Smooth muscle cell (in vitro differentiated cells): ENCODE results near the gene MAPKAP1. TPM values are rescaled to one million over a fixed set of nuclear protein-coding genes. Genes with fewer than 3 reads are reported as not detected.

Experiments used
- DNase-seq: peaks from one replicate; lab custom pipeline; 2025; ENCODE audit not compliant: unreplicated experiment; lab: John Stamatoyannopoulos, UW
- H2AFZ ChIP-seq: fragments of 200-600 bp; sonication (generic); 2 replicates; pipeline ENCODE4 v1.6.0; 2016; ENCODE audit warnings: antibody characterized with exemption, low read depth, mild to moderate bottlenecking
- H3F3A ChIP-seq: fragments of 200-600 bp; sonication (generic); 2 replicates; pipeline ENCODE4 v1.6.0; 2017; ENCODE audit warnings: antibody characterized with exemption, low read depth
- H3K27ac ChIP-seq: fragments of 200-600 bp; sonication (generic); 2 replicates; pipeline ENCODE4 v1.5.1; 2016; ENCODE audit warnings: low read depth, mild to moderate bottlenecking
- H3K27me3 ChIP-seq: fragments of 200-600 bp; sonication (generic); 2 replicates; pipeline ENCODE4 v1.6.1; 2016; ENCODE audit warnings: low read depth, mild to moderate bottlenecking
- H3K36me3 ChIP-seq: fragments of 200-600 bp; sonication (generic); 2 replicates; pipeline ENCODE4 v1.5.1; 2016; ENCODE audit warnings: low read depth
- H3K4me1 ChIP-seq: fragments of 200-600 bp; sonication (generic); 2 replicates; pipeline ENCODE4 v1.5.1; 2016; ENCODE audit warnings: low read depth
- H3K4me2 ChIP-seq: fragments of 200-600 bp; sonication (generic); 2 replicates; pipeline ENCODE4 v1.6.0; 2016; ENCODE audit warnings: mild to moderate bottlenecking
- H3K4me3 ChIP-seq: fragments of 200-600 bp; sonication (generic); 2 replicates; pipeline ENCODE4 v1.5.1; 2016; ENCODE audit warnings: mild to moderate bottlenecking
- H3K79me2 ChIP-seq: fragments of 200-600 bp; sonication (generic); 2 replicates; pipeline ENCODE4 v1.6.0; 2016; ENCODE audit warnings: low read depth, mild to moderate bottlenecking
- H3K9ac ChIP-seq: fragments of 200-600 bp; sonication (generic); 2 replicates; pipeline ENCODE4 v1.6.0; 2016; ENCODE audit warnings: low read depth
- H3K9me3 ChIP-seq: fragments of 200-600 bp; sonication (generic); replicated peaks from 2 replicates; pipeline ENCODE4 v1.5.1; 2016; ENCODE audit warnings: low read depth
- H4K20me1 ChIP-seq: fragments of 200-600 bp; sonication (generic); 2 replicates; pipeline ENCODE4 v1.6.0; 2016; ENCODE audit warnings: low read depth
- WGBS: methylation state at CpG from one replicate; pipeline ENCODE4 v1.1.7; 2016; ENCODE audit warnings: low lambda C conversion rate; 5-methylcytosine and 5-hydroxymethylcytosine counted together
- polyA plus RNA-seq: library from polyadenylated mRNA; unstranded; fragments of >200 nt; fragmentation: Nextera tagmentation; extraction: Ambion mirVana; gene quantifications from 2 replicates; pipeline ENCODE4 v1.2.1, GENCODE V29; 2016
- total RNA-seq: library from RNA; depleted of rRNA; stranded (reverse); fragments of >200 nt; gene quantifications from 2 replicates; pipeline ENCODE4 v1.2.3, GENCODE V29; 2014
- TF ChIP-seq, protein P1 (sequence below): fragments of 200-600 bp; sonication (generic); IDR thresholded peaks from 2 replicates; pipeline ENCODE4 v1.5.1; 2017; ENCODE audit warnings: borderline replicate concordance, mild to moderate bottlenecking, antibody characterized with exemption; ENCODE audit not compliant: insufficient read depth, poor library complexity, severe bottlenecking

MAPKAP1 gene
- total and polyA plus RNA-seq, 2 experiments from 2014 or later, result 50.1 to 74.5 TPM

DNA sequence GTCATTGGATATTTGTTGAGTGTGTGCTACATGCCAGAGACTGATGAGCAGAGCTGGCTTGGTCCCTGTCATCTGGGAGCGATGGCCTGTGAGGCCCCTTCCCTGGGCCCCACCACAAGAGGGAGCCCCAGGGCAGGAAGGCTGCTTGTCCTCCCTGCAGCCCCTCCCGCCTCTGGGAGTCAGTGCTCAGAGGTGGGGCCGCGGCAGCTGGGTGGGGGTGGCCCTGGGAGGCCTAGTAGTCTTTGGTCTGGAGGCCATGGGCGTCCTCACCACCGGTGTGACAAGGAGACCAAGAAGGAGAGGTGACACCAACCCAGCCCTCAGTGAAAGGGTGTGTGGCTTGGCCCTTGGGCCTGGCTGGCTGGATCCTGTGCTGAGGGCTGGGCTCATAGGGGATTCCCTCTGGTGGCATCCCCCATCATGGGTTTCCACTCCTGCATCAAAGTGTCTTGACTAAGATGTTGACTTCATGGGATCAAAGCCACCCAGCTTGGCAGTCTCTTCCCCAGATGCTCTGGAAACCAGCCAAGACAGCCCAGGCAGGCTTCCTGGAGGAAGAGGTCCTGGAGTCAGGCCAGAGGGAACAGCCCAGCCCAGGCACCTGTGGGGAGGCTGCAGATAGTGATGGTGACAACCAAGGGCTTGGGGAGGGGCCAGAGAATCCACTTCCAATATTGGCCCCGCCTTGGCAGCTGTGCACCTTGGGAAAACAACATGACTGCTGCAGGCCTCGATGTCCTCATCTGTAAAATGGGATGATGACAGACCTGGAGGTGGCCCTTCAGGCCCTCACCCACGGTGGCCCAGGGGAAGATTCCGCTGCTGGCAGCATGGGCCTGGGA lies 278.7 kb downstream of the MAPKAP1 start:
- TF ChIP-seq, protein P1, sequence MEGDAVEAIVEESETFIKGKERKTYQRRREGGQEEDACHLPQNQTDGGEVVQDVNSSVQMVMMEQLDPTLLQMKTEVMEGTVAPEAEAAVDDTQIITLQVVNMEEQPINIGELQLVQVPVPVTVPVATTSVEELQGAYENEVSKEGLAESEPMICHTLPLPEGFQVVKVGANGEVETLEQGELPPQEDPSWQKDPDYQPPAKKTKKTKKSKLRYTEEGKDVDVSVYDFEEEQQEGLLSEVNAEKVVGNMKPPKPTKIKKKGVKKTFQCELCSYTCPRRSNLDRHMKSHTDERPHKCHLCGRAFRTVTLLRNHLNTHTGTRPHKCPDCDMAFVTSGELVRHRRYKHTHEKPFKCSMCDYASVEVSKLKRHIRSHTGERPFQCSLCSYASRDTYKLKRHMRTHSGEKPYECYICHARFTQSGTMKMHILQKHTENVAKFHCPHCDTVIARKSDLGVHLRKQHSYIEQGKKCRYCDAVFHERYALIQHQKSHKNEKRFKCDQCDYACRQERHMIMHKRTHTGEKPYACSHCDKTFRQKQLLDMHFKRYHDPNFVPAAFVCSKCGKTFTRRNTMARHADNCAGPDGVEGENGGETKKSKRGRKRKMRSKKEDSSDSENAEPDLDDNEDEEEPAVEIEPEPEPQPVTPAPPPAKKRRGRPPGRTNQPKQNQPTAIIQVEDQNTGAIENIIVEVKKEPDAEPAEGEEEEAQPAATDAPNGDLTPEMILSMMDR, result peak; percentile 38

DNA sequence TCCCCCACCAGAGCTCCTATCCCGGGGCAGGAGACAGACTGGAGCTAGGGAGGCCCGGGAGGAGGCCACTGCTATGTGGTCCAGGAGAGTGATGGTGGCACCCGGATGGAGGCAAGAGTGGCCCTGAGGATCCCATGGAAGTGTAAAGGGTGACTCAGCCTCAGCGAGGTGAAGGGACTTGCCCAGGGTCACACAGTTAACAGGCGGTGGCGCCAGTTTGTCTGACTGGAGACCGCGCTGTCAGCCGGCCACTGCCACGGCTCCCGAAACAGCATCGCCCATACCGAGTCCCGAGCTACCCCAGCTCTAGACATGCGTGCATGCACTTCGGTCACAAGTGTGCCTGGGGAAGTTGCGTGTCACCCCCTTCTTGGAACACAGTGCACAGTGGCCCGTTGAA lies 279.5 kb downstream of the MAPKAP1 start:
- no peaks in the 10 kb centered on the region for H4K20me1 ChIP-seq
- H3K9ac ChIP-seq, result no peak overlapping the region
- H3K4me3 ChIP-seq, result no peak overlapping the region
- 96% methylated on average over 17 of the region's 18 CpGs for WGBS
- no peaks in the 10 kb centered on the region for H3K27me3 ChIP-seq
- H3K4me1 ChIP-seq, result no peaks in the 10 kb centered on the region
- no peaks in the 10 kb centered on the region for H3K36me3 ChIP-seq
- H3K4me2 ChIP-seq, result no peak overlapping the region
- no peaks in the 10 kb centered on the region for H3K79me2 ChIP-seq
- no peaks in the 10 kb centered on the region for H3F3A ChIP-seq
- no peak overlapping the region for H2AFZ ChIP-seq
- TF ChIP-seq, protein P1, result no peak
- no peak for DNase-seq
- H3K27ac ChIP-seq, result no peak overlapping the region
- H3K9me3 ChIP-seq, result no peaks in the 10 kb centered on the region

More for the DNA sequence above, 278.7 kb downstream of the MAPKAP1 start:
- DNase-seq, result no peak
- Histone ChIP-seq H4K20me1 (no peaks in the 10 kb centered on the region), H3K9ac (no peak overlapping the region), H3K4me1 (no peaks in the 10 kb centered on the region), H3K4me2 (no peak overlapping the region), H3K36me3 (no peaks in the 10 kb centered on the region), H3K27me3 (no peaks in the 10 kb centered on the region), H3K27ac (no peak overlapping the region), H2AFZ (no peak overlapping the region), H3K79me2 (no peaks in the 10 kb centered on the region), H3K9me3 (no peaks in the 10 kb centered on the region), H3F3A (no peaks in the 10 kb centered on the region), H3K4me3 (no peak overlapping the region)
- 92% methylated on average over 10 of the region's 10 CpGs for WGBS

DNA sequence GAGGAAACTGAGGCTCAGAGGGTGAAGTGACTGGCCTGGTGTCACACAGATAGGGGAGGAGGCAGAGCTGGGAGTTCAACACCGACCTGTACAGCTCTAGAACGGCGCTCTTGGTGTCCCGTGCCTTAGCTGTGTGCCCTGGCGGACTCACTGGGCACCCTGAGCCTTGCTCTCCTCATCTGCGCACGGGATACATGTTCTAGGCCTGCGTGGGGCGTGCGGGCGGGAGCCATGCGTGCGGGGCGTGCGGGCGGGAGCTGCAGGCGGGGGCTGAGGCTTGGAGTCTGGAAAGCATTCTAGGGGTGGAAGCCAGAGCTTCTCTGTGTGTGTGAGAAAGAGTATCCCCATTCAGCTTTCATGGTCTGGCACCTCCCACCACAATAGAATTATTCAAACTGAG lies 280.1 kb downstream of the MAPKAP1 start:
- no peaks in the 10 kb centered on the region for H3K79me2 ChIP-seq
- no peak for DNase-seq
- H3K4me2 ChIP-seq, result no peak overlapping the region
- H3K4me1 ChIP-seq, result no peaks in the 10 kb centered on the region
- no peaks in the 10 kb centered on the region for H4K20me1 ChIP-seq
- no peak overlapping the region for H3K27ac ChIP-seq
- H3F3A ChIP-seq, result no peaks in the 10 kb centered on the region
- 89% methylated on average over 9 of the region's 17 CpGs for WGBS
- TF ChIP-seq, protein P1, result no peak
- no peaks in the 10 kb centered on the region for H3K9me3 ChIP-seq
- H3K36me3 ChIP-seq, result no peaks in the 10 kb centered on the region
- H2AFZ ChIP-seq, result no peak overlapping the region
- H3K27me3 ChIP-seq, result no peaks in the 10 kb centered on the region
- no peak overlapping the region for H3K9ac ChIP-seq
- no peak overlapping the region for H3K4me3 ChIP-seq
